Thoracic aorta (tissue), 2 donors: ENCODE measurements around the gene TBXA2R. TPM values are rescaled to one million over a fixed set of nuclear protein-coding genes. Genes with fewer than 3 reads are reported as not detected.

Source experiments
- ATAC-seq: fragments of 150-250 bp; one replicate; pipeline ENCODE4 v1.8.0; 2017; ENCODE audit warnings: low read depth; ENCODE audit not compliant: insufficient number of reproducible peaks, low FRiP score
- DNase-seq: peaks from one replicate; pipeline ENCODE4 v3.0.0-alpha.2; 2020; ENCODE audit warnings: low spot score
- H3K27ac ChIP-seq, 2 donors: fragments of 200-600 bp; sonication (generic); 1 replicate in 1 of 2; 2 replicates in 1 of 2; pipeline ENCODE4 v1.5.1; 2016; ENCODE audit warnings: mild to moderate bottlenecking in 2 of 2, moderate library complexity in 2 of 2
- H3K27me3 ChIP-seq: fragments of 200-600 bp; sonication (generic); replicated peaks from 2 replicates; pipeline ENCODE4 v1.6.0; 2016; ENCODE audit warnings: mild to moderate bottlenecking; ENCODE audit not compliant: insufficient read depth
- H3K36me3 ChIP-seq: fragments of 200-600 bp; sonication (generic); one replicate; pipeline ENCODE4 v1.5.1; 2016
- H3K4me1 ChIP-seq, 2 donors: fragments of 200-600 bp; sonication (generic); 1 replicate in 1 of 2; 2 replicates in 1 of 2; pipeline versions ENCODE4 v1.5.1 to v1.6.0; 2016; ENCODE audit warnings: low read depth in 2 of 2, mild to moderate bottlenecking in 1 of 2; ENCODE audit not compliant: control insufficient read depth in 1 of 2
- H3K4me3 ChIP-seq: fragments of 200-600 bp; sonication (generic); 2 replicates; pipeline ENCODE4 v1.5.1; 2016; ENCODE audit warnings: mild to moderate bottlenecking
- H3K9me3 ChIP-seq: fragments of 200-600 bp; sonication (generic); 2 replicates; pipeline ENCODE4 v1.5.1; 2016
- total RNA-seq, 2 donors: library from RNA; depleted of rRNA; stranded (reverse); fragments of >200 nt; gene quantifications; one replicate each; pipeline versions ENCODE4 v1.1.0 to v1.2.3, GENCODE V29; 2016
- TF ChIP-seq, protein P1 (sequence below): fragments of 200-600 bp; sonication (generic); IDR thresholded peaks from one replicate; pipeline ENCODE4 v1.5.1; 2019; ENCODE audit warnings: antibody characterized with exemption

TBXA2R gene
- total RNA-seq, 2 donors from 2014 or later, result 29.4 to 39.1 TPM

GRCh38 chr19:3646336-3647092 is 39.8 kb upstream of the TBXA2R start:
- no peak for ATAC-seq
- no peak for DNase-seq
- H3K4me1 ChIP-seq, result no peaks in the 10 kb centered on the region
- TF ChIP-seq, protein P1, sequence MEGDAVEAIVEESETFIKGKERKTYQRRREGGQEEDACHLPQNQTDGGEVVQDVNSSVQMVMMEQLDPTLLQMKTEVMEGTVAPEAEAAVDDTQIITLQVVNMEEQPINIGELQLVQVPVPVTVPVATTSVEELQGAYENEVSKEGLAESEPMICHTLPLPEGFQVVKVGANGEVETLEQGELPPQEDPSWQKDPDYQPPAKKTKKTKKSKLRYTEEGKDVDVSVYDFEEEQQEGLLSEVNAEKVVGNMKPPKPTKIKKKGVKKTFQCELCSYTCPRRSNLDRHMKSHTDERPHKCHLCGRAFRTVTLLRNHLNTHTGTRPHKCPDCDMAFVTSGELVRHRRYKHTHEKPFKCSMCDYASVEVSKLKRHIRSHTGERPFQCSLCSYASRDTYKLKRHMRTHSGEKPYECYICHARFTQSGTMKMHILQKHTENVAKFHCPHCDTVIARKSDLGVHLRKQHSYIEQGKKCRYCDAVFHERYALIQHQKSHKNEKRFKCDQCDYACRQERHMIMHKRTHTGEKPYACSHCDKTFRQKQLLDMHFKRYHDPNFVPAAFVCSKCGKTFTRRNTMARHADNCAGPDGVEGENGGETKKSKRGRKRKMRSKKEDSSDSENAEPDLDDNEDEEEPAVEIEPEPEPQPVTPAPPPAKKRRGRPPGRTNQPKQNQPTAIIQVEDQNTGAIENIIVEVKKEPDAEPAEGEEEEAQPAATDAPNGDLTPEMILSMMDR, result no peak
- H3K27ac ChIP-seq, result no peak overlapping the region
- peaks cover 51% of the 10 kb centered on the region for H3K36me3 ChIP-seq
- no peak overlapping the region for H3K4me3 ChIP-seq
- H3K27me3 ChIP-seq, result no peaks in the 10 kb centered on the region
- no peaks in the 10 kb centered on the region for H3K9me3 ChIP-seq

GRCh38 chr19:3645726-3646125 is 39.1 kb upstream of the TBXA2R start:
- Histone ChIP-seq H3K4me3 (no peak overlapping the region), H3K9me3 (no peaks in the 10 kb centered on the region), H3K27me3 (no peaks in the 10 kb centered on the region), H3K36me3 (peaks cover 50% of the 10 kb centered on the region), H3K27ac (no peak overlapping the region), H3K4me1 (no peaks in the 10 kb centered on the region)
- DNase-seq, result no peak
- TF ChIP-seq, protein P1, result no peak
- no peak for ATAC-seq

DNA sequence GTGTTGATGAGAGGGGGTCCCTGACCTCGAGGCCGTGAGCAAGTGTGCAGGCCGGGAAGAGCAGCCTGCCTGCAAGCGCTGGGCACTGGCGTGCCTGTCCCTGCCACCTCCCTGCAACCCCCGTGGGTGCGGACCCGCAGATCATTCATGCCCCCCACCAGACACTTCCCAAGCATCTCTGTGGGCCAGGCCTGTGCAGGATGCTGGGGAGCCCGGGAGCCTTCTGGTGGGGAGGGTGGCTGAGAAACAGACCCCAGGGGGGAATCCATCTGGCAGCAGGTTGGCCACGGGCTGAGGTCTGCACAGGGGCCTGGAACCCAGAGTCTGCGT is 38.4 kb upstream of the TBXA2R start:
- Histone ChIP-seq H3K4me1 (no peaks in the 10 kb centered on the region), H3K9me3 (no peaks in the 10 kb centered on the region), H3K27ac (no peak overlapping the region), H3K27me3 (no peaks in the 10 kb centered on the region), H3K4me3 (no peak overlapping the region), H3K36me3 (peaks cover 55% of the 10 kb centered on the region)
- TF ChIP-seq, protein P1, result no peak
- DNase-seq (no peak), ATAC-seq (no peak)

DNA sequence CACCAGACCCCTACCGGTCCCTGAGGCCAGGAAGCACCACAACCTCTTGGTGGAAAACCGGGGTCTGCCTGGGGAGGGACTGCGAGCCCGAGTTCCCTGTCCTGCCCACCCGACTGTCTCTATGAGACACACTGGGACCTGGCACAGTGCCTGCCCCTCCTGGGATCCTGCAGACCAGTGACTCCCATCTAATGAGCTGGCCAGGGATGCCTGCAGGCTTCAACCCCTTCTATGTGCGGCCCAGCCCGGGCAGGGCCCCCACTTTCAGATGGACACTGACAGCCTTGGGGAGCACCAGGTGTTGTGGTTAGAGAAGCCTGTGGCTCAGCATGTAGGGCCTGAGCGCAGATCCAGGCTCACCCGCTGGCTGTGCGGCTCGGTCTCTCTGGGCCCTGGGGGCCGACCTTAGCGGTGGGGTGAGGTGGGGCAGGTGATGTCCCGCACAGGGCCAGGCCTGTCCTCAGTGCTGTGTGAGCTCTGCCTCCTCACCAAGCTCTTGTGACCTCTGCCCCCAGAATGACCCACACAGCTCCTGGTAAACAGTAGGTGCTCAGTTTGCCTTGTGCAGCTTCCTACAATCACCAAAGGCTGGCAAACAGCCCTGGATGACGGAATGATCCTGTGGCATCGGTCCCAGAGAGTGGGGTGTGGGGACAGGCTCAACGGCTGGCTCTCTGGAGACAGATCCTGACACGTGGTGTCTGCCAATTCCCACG is 37.8 kb upstream of the TBXA2R start:
- DNase-seq, result no peak
- ATAC-seq, result no peak
- Histone ChIP-seq H3K27me3 (no peaks in the 10 kb centered on the region), H3K4me1 (no peaks in the 10 kb centered on the region), H3K27ac (no peak overlapping the region), H3K4me3 (no peak overlapping the region), H3K9me3 (no peaks in the 10 kb centered on the region), H3K36me3 (peaks cover 60% of the 10 kb centered on the region)
- TF ChIP-seq, protein P1, result no peak

- H3K27ac ChIP-seq, result no peak overlapping the region
- ATAC-seq (no peak), DNase-seq (no peak)
- peaks cover 67% of the 10 kb centered on the region for H3K36me3 ChIP-seq
- TF ChIP-seq, protein P1, result no peak
- H3K27me3 ChIP-seq, result no peaks in the 10 kb centered on the region
- no peaks in the 10 kb centered on the region for H3K4me1 ChIP-seq
- H3K9me3 ChIP-seq, result no peaks in the 10 kb centered on the region
- no peak overlapping the region for H3K4me3 ChIP-seq
Measured at GRCh38 chr19:3643674-3644313, 37.1 kb upstream of the TBXA2R start.
